ENCODE measurements around the gene MTCL3.

The MTCL3 gene

GRCh38 chr6:127514773-127515227 is 4.3 kb downstream of the MTCL3 start:
- DNase-seq: no peak

- DNase-seq: no peak
These were observed 4.9 kb downstream of the MTCL3 start for GRCh38 chr6:127514179-127514772.

GRCh38 chr6:127513425-127513824 is 5.7 kb downstream of the MTCL3 start:
- DNase-seq: no peak

- DNase-seq: no peak
These were observed 8.3 kb downstream of the MTCL3 start for GRCh38 chr6:127510876-127511275.

GRCh38 chr6:127506894-127507293 is 12.2 kb downstream of the MTCL3 start:
- no peak for DNase-seq

- DNase-seq: no peak
These were observed 16.1 kb downstream of the MTCL3 start for GRCh38 chr6:127503022-127503421.

GRCh38 chr6:127497410-127497809 is 21.7 kb downstream of the MTCL3 start:
- DNase-seq: no peak

GRCh38 chr6:127496471-127496870 is 22.7 kb downstream of the MTCL3 start:
- DNase-seq: no peak

GRCh38 chr6:127494240-127494767 is 24.8 kb downstream of the MTCL3 start:
- no peak for DNase-seq

- DNase-seq: no peak
These were observed 29.9 kb downstream of the MTCL3 start for GRCh38 chr6:127489248-127489647.

- DNase-seq: no peak
These were observed 32.2 kb downstream of the MTCL3 start for GRCh38 chr6:127486934-127487333.

- DNase-seq: peak; percentile 43
These were observed 34.8 kb downstream of the MTCL3 start for GRCh38 chr6:127484212-127484863.

GRCh38 chr6:127483399-127484055 is 35.6 kb downstream of the MTCL3 start:
- DNase-seq: no peak

GRCh38 chr6:127482325-127482724 is 36.8 kb downstream of the MTCL3 start:
- DNase-seq: no peak

GRCh38 chr6:127481628-127482027 is 37.5 kb downstream of the MTCL3 start:
- DNase-seq: no peak

- no peak for DNase-seq
These were observed 38.0 kb downstream of the MTCL3 start for GRCh38 chr6:127481111-127481510.

- no peak for DNase-seq
These were observed 41.5 kb downstream of the MTCL3 start for GRCh38 chr6:127477658-127478057.

GRCh38 chr6:127475823-127476176 is 43.3 kb downstream of the MTCL3 start:
- no peak for DNase-seq

GRCh38 chr6:127475135-127475822 is 43.9 kb downstream of the MTCL3 start:
- no peak for DNase-seq

GRCh38 chr6:127471379-127472255 is 47.5 kb downstream of the MTCL3 start:
- DNase-seq: no peak

- DNase-seq: no peak
These were observed 50.2 kb downstream of the MTCL3 start for GRCh38 chr6:127468936-127469335.

GRCh38 chr6:127466416-127466815 is 52.7 kb downstream of the MTCL3 start:
- DNase-seq: no peak

All from RPMI8226 (cell line).